ENCODE measurements around the gene ANTXR2. TPM values are rescaled to one million over a fixed set of nuclear protein-coding genes. Genes with fewer than 3 reads are reported as not detected.

Gene ANTXR2
- total and polyA plus RNA-seq, 2 of the 8 experiments (the other 6 are each of a cell fraction or from before 2014, with no cell fraction given): 1.1 to 7.5 TPM

- FAIRE-seq: no peak
- ChIA-PET CTCF (ENCODE audit: partially characterized antibody) (no interaction called here), POLR2A (ENCODE audit: partially characterized antibody) (no interaction called here)
- no peak for DNase-seq (ENCODE audit: low read depth in 1 of 2, low spot score in 2 of 2)
- Histone ChIP-seq H2BK12ac (ENCODE audit: low read depth, low read length) (no peak overlapping the region), H3K14ac (ENCODE audit: insufficient read length) (no peak overlapping the region), H3K4me1 (replicated peaks in 1 of 4; ENCODE audit: control insufficient read depth in 3 of 4, insufficient read depth in 4 of 4, low read length in 3 of 4) (no peaks in the 10 kb centered on the region), H2BK15ac (ENCODE audit: low read length) (no peak overlapping the region), H3K27ac (ENCODE audit: low read depth, low read length) (no peak overlapping the region), H3K79me2 (ENCODE audit: control insufficient read depth in 1 of 2, insufficient read depth in 2 of 2, low read length in 2 of 2) (no peaks in the 10 kb centered on the region), H3K9ac (replicated peaks in 1 of 4; ENCODE audit: extremely low read depth in 1 of 4, low read depth in 3 of 4, low read length in 3 of 4) (no peak overlapping the region), H2BK5ac (ENCODE audit: low read depth, low read length) (no peak overlapping the region), H2BK20ac (ENCODE audit: low read length) (no peak overlapping the region), H3K23ac (ENCODE audit: insufficient read length) (no peak overlapping the region), H4K5ac (ENCODE audit: insufficient read length, low read depth, low read length) (no peak overlapping the region), H3K4me3 (ENCODE audit: extremely low read depth in 1 of 4, insufficient read depth in 2 of 4, low read depth in 3 of 4, low read length in 4 of 4) (no peak overlapping the region), H2BK120ac (replicated peaks; ENCODE audit: low read depth, low read length) (no peak overlapping the region), H3K18ac (ENCODE audit: extremely low read depth, low read length) (no peak overlapping the region), H3K4ac (replicated peaks; ENCODE audit: insufficient read length, low read depth, low read length) (no peak overlapping the region), H3K79me1 (ENCODE audit: low read depth, low read length) (no peaks in the 10 kb centered on the region), H3K4me2 (ENCODE audit: insufficient read depth in 1 of 2, low read depth in 2 of 2, low read length in 2 of 2) (no peak overlapping the region), H3K23me2 (ENCODE audit: low read depth, low read length) (no peaks in the 10 kb centered on the region), H3K27me3 (replicated peaks in 1 of 4; ENCODE audit: control insufficient read depth in 3 of 4, extremely low read depth in 1 of 4, insufficient read depth in 3 of 4, low read length in 3 of 4) (no peaks in the 10 kb centered on the region), H4K91ac (replicated peaks; ENCODE audit: insufficient read length, low read length) (no peak overlapping the region), H4K20me1 (replicated peaks in 1 of 2; ENCODE audit: control insufficient read depth in 1 of 2, insufficient read depth in 2 of 2, low read length in 2 of 2) (no peaks in the 10 kb centered on the region), H2AFZ (ENCODE audit: low read length) (no peak overlapping the region), H4K8ac (ENCODE audit: extremely low read depth, insufficient read depth, low read length) (no peak overlapping the region), H3K56ac (replicated peaks; ENCODE audit: insufficient read length, low read depth, low read length) (no peak overlapping the region), H2AK5ac (ENCODE audit: low read depth, low read length) (no peak overlapping the region), H3K9me3 (ENCODE audit: insufficient read depth in 2 of 2, low read depth in 1 of 2, low read length in 1 of 2) (no peaks in the 10 kb centered on the region), H3K36me3 (ENCODE audit: control insufficient read depth in 2 of 4, insufficient read depth in 4 of 4, low read length in 3 of 4) (no peaks in the 10 kb centered on the region)
- TF ChIP-seq ATF2 (IDR thresholded peaks at IDR 0.05; ENCODE audit: low read length) (no peak), NRF1 (IDR thresholded peaks at IDR 0.05; ENCODE audit: low read depth, low read length) (no peak), RNF2 (IDR thresholded peaks at IDR 0.05; ENCODE audit: borderline replicate concordance, low read depth, low read length, missing control alignments, poor library complexity, severe bottlenecking) (no peak), CREB1 (IDR thresholded peaks at IDR 0.05) (no peak), RAD21 (IDR thresholded peaks at IDR 0.05 in 1 of 2, conservative IDR thresholded peaks at IDR 0.05 in 1 of 2; ENCODE audit: low read depth in 2 of 2, low read length in 2 of 2) (no peak), TEAD4 (IDR thresholded peaks at IDR 0.05; ENCODE audit: low read depth, low read length) (no peak), USF2 (IDR thresholded peaks at IDR 0.05; ENCODE audit: low read length) (no peak)
- 92% methylated on average over 1 of the region's 1 CpG; no CpG with 5 or more reads in 1 of the 2 experiments for WGBS, 2 experiments (ENCODE audit: extremely low coverage in 1 of 2, insufficient coverage in 1 of 2, insufficient read length in 1 of 2, insufficient replicate concordance in 2 of 2, low coverage in 1 of 2, low lambda C conversion rate in 2 of 2, missing lambda C conversion rate in 1 of 2)
Observed at GRCh38 chr4:79857811-79858210, 215.2 kb downstream of the ANTXR2 start.

All from H1 (cell line).